GM10248 (cell line): ENCODE measurements around the gene CABLES1.
"Not testable (repeated sequence)": the region's sequence is repeated elsewhere in the genome, so short reads cannot be mapped to it uniquely, and the experiment has no call there.

Source experiments
- CTCF ChIA-PET: fragments of 300-600 bp; sonication (Branson Sonifier 250); formaldehyde crosslinking; extraction: SDS; loops from one replicate; lab custom pipeline; 2021; ENCODE audit warnings: antibody characterized with exemption; lab: Yijun Ruan, JAX
- POLR2A ChIA-PET: fragments of 350-650 bp; sonication (Branson Sonifier 250); formaldehyde crosslinking; extraction: SDS; loops from one replicate; lab custom pipeline; 2020; ENCODE audit warnings: antibody characterized with exemption; lab: Yijun Ruan, JAX
- DNase-seq: peaks from one replicate; pipeline ENCODE4 v3.0.0; 2012; ENCODE audit errors: extremely low spot score
- TF ChIP-seq, protein P1 (sequence below): IDR thresholded peaks from 2 replicates; pipeline ENCODE4 v1.5.1; 2012; ENCODE audit warnings: mild to moderate bottlenecking, low read depth; ENCODE audit errors: extremely low read depth, missing control alignments, control extremely low read depth

CABLES1 gene

DNA sequence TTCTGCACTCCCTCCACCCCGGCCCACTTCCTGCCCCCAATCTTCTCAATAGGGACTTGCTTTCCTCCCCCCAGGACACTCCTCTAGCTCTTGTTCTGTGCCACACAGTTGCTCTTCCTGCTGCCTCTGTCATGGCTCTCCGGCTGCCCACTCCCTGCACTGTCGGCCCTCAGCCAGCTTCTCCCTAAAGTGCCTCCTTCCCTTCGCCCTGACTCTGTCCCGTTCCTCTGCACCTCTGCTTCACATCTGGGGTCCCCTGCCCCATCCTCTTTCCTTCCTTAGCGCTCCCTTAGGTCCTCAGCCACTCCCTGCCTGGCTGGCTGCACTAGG is 132.1 kb downstream of the CABLES1 start:
- CTCF ChIA-PET, result interaction anchor here (0.6 to 2.3 kb wide), 8 partner anchors 9 to 136 kb away, joined by 3 to 6 read pairs (median 4); no protein-coding TSS in a partner anchor
- TF ChIP-seq, protein P1, sequence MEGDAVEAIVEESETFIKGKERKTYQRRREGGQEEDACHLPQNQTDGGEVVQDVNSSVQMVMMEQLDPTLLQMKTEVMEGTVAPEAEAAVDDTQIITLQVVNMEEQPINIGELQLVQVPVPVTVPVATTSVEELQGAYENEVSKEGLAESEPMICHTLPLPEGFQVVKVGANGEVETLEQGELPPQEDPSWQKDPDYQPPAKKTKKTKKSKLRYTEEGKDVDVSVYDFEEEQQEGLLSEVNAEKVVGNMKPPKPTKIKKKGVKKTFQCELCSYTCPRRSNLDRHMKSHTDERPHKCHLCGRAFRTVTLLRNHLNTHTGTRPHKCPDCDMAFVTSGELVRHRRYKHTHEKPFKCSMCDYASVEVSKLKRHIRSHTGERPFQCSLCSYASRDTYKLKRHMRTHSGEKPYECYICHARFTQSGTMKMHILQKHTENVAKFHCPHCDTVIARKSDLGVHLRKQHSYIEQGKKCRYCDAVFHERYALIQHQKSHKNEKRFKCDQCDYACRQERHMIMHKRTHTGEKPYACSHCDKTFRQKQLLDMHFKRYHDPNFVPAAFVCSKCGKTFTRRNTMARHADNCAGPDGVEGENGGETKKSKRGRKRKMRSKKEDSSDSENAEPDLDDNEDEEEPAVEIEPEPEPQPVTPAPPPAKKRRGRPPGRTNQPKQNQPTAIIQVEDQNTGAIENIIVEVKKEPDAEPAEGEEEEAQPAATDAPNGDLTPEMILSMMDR, result no peak
- no peak for DNase-seq
- POLR2A ChIA-PET, result no interaction called here

DNA sequence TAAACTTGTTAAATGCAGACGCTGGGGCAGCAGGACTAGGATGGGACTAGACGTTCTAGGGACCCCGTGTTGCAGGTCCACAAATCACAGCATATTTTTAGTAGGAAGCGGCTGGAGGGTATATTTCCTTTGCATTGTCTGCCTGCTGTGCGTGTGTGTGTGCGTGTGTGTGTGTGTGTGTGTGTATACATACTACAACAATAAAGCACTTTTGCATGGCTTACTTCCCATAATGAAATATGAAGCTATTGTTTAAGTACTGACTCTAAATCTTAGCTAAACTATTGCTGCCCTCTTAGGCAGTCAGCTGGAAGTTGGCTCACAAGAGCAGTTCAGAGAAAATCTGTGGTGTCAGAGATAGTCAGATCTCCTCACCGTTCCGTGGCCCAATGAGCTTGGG is 133.4 kb downstream of the CABLES1 start:
- ChIA-PET POLR2A (no interaction called here), CTCF (interaction anchor here (1.1 to 2.3 kb wide), 4 partner anchors 8 to 143 kb away, joined by 3 to 8 read pairs (median 6); no protein-coding TSS in a partner anchor)
- DNase-seq, result no peak
- TF ChIP-seq, protein P1, result no peak

DNA sequence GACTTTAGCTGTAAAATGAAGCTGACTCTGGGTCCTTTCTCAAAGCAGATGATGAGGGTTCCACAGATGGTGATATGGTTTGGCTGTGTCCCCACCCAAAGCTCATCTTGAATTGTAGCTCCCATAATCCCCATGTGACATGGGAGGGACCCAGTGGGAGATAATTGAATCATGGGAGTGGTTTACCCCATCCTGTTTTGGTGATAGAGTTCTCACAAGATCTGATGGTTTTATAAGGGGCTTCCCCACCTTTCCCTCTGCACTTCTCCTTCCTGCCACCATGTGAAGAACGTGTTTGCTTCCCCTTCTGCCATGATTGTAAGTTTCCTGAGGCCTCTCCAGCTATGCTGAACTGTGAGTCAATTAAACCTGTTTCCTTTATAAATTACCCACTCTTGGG is 133.8 kb downstream of the CABLES1 start:
- CTCF ChIA-PET, result interaction anchor here (1.1 to 1.7 kb wide), 3 partner anchors 8 to 143 kb away, joined by 3 to 8 read pairs (median 5); no protein-coding TSS in a partner anchor
- DNase-seq, POLR2A ChIA-PET: not testable (repeated sequence)

DNA sequence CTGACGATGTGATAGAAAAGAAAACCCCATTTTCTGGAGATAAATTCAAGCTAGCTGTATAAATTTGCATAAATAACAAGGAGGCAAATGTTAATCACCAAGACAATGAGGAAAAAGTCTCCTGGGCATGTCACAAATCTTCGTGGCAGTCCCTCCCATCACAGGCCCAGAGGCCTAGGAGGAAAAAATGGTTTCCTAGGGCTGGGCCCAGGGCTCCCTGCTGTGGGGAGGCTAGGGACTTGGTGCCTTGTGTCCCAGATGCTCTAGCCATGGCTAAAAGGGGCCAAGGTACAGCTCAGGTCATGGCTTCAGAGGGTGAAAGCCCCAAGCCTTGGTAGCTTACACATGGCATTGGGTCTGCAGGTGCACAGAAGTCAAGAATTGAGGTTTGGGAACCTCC is 134.6 kb downstream of the CABLES1 start:
- CTCF ChIA-PET, result interaction anchor here (1.2 to 1.7 kb wide), 2 partner anchors 9 to 142 kb away, joined by 3 to 8 read pairs; no protein-coding TSS in a partner anchor
- DNase-seq, result no peak
- TF ChIP-seq, protein P1, result no peak
- POLR2A ChIA-PET, result no interaction called here

DNA sequence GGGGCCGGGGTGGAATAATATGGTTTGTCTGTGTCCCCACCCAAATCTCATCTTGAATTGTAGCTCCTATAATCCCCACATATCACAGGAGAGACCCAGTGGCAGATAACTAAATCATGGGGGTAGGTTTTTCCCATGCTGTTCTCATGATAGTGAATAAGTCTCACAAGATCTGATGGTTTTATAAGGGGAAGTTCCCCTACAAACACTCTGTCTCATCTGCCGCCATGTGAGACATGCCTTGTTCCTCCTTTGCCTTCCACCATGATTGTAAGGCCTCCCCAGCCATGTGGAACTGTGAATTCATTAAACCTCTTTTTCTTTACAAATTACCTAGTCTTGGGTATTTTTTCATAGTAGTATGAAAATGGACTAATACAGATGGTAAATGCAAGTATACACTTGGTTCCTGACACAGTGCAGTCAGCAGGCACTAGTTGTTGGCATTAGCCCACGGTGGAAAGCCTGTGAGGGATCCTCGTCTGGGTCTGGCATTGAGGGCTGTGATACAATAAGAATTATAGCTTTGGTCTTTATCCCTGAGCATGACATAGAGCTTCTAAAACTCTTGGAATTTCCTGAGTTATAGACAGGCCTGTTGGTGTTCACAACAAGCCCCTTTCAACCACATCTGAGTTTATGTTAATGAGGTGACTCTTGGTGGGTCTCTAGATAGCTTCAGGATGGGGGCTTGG is 135.8 kb downstream of the CABLES1 start:
- DNase-seq, result no peak
- CTCF ChIA-PET, result interaction anchor here (1.1 kb wide), 1 partner anchor 13 kb away, joined by 3 read pairs; no protein-coding TSS in a partner anchor

DNA sequence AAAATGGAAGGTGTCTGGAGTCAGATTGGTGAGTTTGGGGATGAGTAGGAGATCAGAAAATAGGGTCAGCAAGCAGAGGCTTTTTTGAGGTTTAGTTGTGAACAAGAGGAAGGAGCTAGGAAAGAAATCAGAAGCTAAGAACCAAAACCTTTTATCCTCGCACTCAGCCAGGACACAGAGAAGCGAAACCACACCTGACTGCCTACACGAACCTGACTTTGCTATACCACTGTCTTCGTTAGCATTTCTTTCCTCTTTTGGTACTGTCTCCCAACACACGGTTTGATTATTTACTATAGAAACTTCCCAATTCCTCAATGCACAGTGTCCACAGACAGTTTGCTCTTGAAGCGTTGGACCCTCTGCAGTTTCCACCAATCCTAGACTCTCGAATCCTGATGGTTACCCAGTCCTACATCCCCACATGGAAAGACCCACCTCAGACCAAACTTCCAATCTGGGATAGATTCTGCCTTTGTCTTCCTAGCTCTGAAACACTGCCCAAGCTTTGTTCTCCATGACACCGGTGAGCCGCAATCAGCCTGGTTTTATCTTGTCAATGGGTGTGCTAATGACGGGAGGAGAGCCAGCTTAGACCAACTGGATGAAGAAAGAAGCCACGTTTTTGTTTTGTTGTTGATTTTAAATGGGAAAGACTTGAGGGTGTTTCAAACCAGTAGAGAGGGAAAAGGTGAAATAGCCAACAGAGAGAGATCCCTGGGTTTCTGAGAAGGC is 137.4 kb downstream of the CABLES1 start:
- TF ChIP-seq, protein P1, result no peak
- CTCF ChIA-PET, result interaction anchor here (0.8 to 1.5 kb wide), 5 partner anchors 9 to 141 kb away, joined by 3 to 5 read pairs (median 3); no protein-coding TSS in a partner anchor
- POLR2A ChIA-PET, result no interaction called here
- DNase-seq, result no peak

More for the DNA sequence above, 135.8 kb downstream of the CABLES1 start:
- TF ChIP-seq, protein P1, result no peak
- POLR2A ChIA-PET, result no interaction called here
